ENCODE results near the gene MAGI2. TPM values are rescaled to one million over a fixed set of nuclear protein-coding genes. Genes with fewer than 3 reads are reported as not detected.

The MAGI2 gene
- total and polyA plus RNA-seq, 2 donors from 2014 or later = 4.4 to 9.0 TPM

- Histone ChIP-seq H3K4me1 (ENCODE audit: control insufficient read depth in 2 of 3, insufficient read depth in 2 of 3, low read depth in 1 of 3, low read length in 3 of 3) (no peaks in the 10 kb centered on the region), H3K27ac (ENCODE audit: low read depth in 2 of 2, low read length in 2 of 2) (no peak overlapping the region), H3K9ac (ENCODE audit: low read length in 3 of 3) (no peak overlapping the region), H3K27me3 (ENCODE audit: control insufficient read depth, insufficient read depth, low read length) (no peaks in the 10 kb centered on the region), H3K36me3 (ENCODE audit: control insufficient read depth in 2 of 3, insufficient read depth in 3 of 3, low read length in 3 of 3) (no peaks in the 10 kb centered on the region), H3K9me3 (ENCODE audit: control insufficient read depth in 2 of 3, insufficient read depth in 1 of 3, low read length in 3 of 3) (no peaks in the 10 kb centered on the region), H3K4me3 (ENCODE audit: low read length in 3 of 3) (no peak overlapping the region)
- no peak for DNase-seq
- TF ChIP-seq CTCF (IDR thresholded peaks at IDR 0.05; ENCODE audit: borderline replicate concordance, extremely low read depth, insufficient read depth) = no peak
- intact Hi-C loops (cut with DNase I) = no loop called here
- no peak for FAIRE-seq
Measured at GRCh38 chr7:78642751-78643150, 810.7 kb downstream of the MAGI2 start.

GRCh38 chr7:78638364-78638763 is 815.1 kb downstream of the MAGI2 start:
- no peak for TF ChIP-seq CTCF (IDR thresholded peaks at IDR 0.05; ENCODE audit: borderline replicate concordance, extremely low read depth, insufficient read depth)
- no peaks in the 10 kb centered on the region for H3K9me3 ChIP-seq (ENCODE audit: control insufficient read depth in 2 of 3, insufficient read depth in 1 of 3, low read length in 3 of 3)
- H3K4me1 ChIP-seq (ENCODE audit: control insufficient read depth in 2 of 3, insufficient read depth in 2 of 3, low read depth in 1 of 3, low read length in 3 of 3) = no peaks in the 10 kb centered on the region
- H3K36me3 ChIP-seq (ENCODE audit: control insufficient read depth in 2 of 3, insufficient read depth in 3 of 3, low read length in 3 of 3) = no peaks in the 10 kb centered on the region
- DNase-seq (no peak), FAIRE-seq (no peak)
- intact Hi-C loops (cut with DNase I) = no loop called here
- no peak overlapping the region for H3K4me3 ChIP-seq (ENCODE audit: low read length in 3 of 3)
- H3K27ac ChIP-seq (ENCODE audit: low read depth in 2 of 2, low read length in 2 of 2) = no peak overlapping the region
- H3K27me3 ChIP-seq (ENCODE audit: control insufficient read depth, insufficient read depth, low read length) = no peaks in the 10 kb centered on the region
- H3K9ac ChIP-seq (ENCODE audit: low read length in 3 of 3) = no peak overlapping the region

GRCh38 chr7:78636727-78637126 is 816.7 kb downstream of the MAGI2 start:
- H3K4me1 ChIP-seq (ENCODE audit: control insufficient read depth in 2 of 3, insufficient read depth in 2 of 3, low read depth in 1 of 3, low read length in 3 of 3) = no peaks in the 10 kb centered on the region
- H3K27me3 ChIP-seq (ENCODE audit: control insufficient read depth, insufficient read depth, low read length) = no peaks in the 10 kb centered on the region
- H3K4me3 ChIP-seq (ENCODE audit: low read length in 3 of 3) = no peak overlapping the region
- H3K27ac ChIP-seq (ENCODE audit: low read depth in 2 of 2, low read length in 2 of 2) = no peak overlapping the region
- no peak for FAIRE-seq
- no peak overlapping the region for H3K9ac ChIP-seq (ENCODE audit: low read length in 3 of 3)
- no peaks in the 10 kb centered on the region for H3K9me3 ChIP-seq (ENCODE audit: control insufficient read depth in 2 of 3, insufficient read depth in 1 of 3, low read length in 3 of 3)
- TF ChIP-seq CTCF (IDR thresholded peaks at IDR 0.05; ENCODE audit: borderline replicate concordance, extremely low read depth, insufficient read depth) = no peak
- no peak for DNase-seq
- no peaks in the 10 kb centered on the region for H3K36me3 ChIP-seq (ENCODE audit: control insufficient read depth in 2 of 3, insufficient read depth in 3 of 3, low read length in 3 of 3)
- intact Hi-C loops (cut with DNase I) = no loop called here
